ENCODE data around the gene NEMP2. TPM values are rescaled to one million over a fixed set of nuclear protein-coding genes. Genes with fewer than 3 reads are reported as not detected.

The NEMP2 gene
- total RNA-seq, 4 donors from 2014 or later, result 1.6 to 3.4 (median 2.9) TPM

GRCh38 chr2:190574169-190574568, 39.6 kb upstream of the NEMP2 start:
- H3K9me3 ChIP-seq, result no peaks in the 10 kb centered on the region
- peaks cover 48% of the 10 kb centered on the region for H3K4me1 ChIP-seq
- DNase-seq (ENCODE audit: low spot score in 2 of 2), result no peak
- H3K27me3 ChIP-seq, result no peaks in the 10 kb centered on the region
- H3K4me3 ChIP-seq, result no peak overlapping the region
- TF ChIP-seq EP300 (IDR thresholded peaks at IDR 0.05) (no peak), POLR2A (IDR thresholded peaks at IDR 0.05) (no peak), POLR2AphosphoS5 (IDR thresholded peaks at IDR 0.05) (no peak), CTCF (IDR thresholded peaks at IDR 0.05) (no peak)
- no peak overlapping the region for H3K27ac ChIP-seq
- no peaks in the 10 kb centered on the region for H3K36me3 ChIP-seq

- H3K4me1 ChIP-seq, result peaks cover 29% of the 10 kb centered on the region
- DNase-seq (ENCODE audit: low spot score in 2 of 2), result no peak
- H3K27ac ChIP-seq, result no peak overlapping the region
- no peaks in the 10 kb centered on the region for H3K36me3 ChIP-seq
- H3K4me3 ChIP-seq, result no peak overlapping the region
- H3K9me3 ChIP-seq, result no peaks in the 10 kb centered on the region
- no peak for TF ChIP-seq POLR2AphosphoS5 (IDR thresholded peaks at IDR 0.05)
- TF ChIP-seq CTCF (IDR thresholded peaks at IDR 0.05), result no peak
- TF ChIP-seq POLR2A (IDR thresholded peaks at IDR 0.05), result no peak
- TF ChIP-seq EP300 (IDR thresholded peaks at IDR 0.05), result no peak
- H3K27me3 ChIP-seq, result no peaks in the 10 kb centered on the region
These were observed 37.7 kb upstream of the NEMP2 start for GRCh38 chr2:190572246-190572645.

DNA sequence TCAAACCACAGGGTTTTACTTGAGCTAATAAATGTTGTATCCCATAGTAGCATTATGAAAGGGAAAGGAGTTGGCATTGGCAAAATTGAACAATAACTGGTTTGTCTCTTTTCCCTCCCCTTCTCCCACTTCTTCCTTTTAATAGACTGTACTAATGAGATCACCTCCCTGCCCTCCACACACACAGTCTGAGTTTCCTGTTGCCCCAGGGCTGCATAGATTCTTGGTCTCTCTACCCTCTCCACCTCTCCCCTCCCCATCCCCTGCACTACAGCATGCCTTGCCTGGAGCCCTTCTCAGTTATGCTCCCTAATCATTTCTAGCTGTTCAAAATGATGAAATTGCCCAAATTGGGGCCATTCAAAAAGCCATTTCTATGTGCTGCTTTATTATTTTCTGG, 37.2 kb upstream of the NEMP2 start:
- TF ChIP-seq POLR2AphosphoS5 (IDR thresholded peaks at IDR 0.05), result no peak
- TF ChIP-seq POLR2A (IDR thresholded peaks at IDR 0.05), result no peak
- Histone ChIP-seq H3K4me1 (peaks cover 25% of the 10 kb centered on the region), H3K27ac (no peak overlapping the region), H3K27me3 (no peaks in the 10 kb centered on the region), H3K36me3 (no peaks in the 10 kb centered on the region), H3K9me3 (no peaks in the 10 kb centered on the region), H3K4me3 (no peak overlapping the region)
- no peak for DNase-seq (ENCODE audit: low spot score in 2 of 2)

DNA sequence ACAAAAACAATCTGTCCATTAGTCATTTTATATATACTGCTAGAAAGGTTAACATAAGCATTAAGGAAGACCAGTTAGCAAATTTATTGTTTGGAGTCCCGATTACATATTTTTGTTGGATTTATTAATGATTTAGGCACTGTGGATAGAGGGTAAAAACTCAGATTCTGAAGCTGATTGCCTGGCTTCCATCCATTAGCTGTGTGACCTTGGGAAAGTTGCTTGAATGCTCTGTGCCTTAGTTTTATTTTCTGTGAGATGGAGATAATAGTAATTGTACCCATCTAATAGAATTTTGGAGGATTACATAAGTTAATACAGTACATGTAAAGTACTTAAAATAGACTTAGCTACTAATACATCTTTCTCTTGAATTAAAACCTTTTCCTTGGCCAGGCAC, 36.3 kb upstream of the NEMP2 start:
- H3K27me3 ChIP-seq, result no peaks in the 10 kb centered on the region
- no peak overlapping the region for H3K4me3 ChIP-seq
- WGBS, result 87% methylated on average over 1 of the region's 1 CpG
- H3K27ac ChIP-seq, result no peak overlapping the region
- no peak for TF ChIP-seq CTCF (IDR thresholded peaks at IDR 0.05)
- no peak for TF ChIP-seq POLR2AphosphoS5 (IDR thresholded peaks at IDR 0.05)
- no peak for TF ChIP-seq POLR2A (IDR thresholded peaks at IDR 0.05)
- TF ChIP-seq EP300 (IDR thresholded peaks at IDR 0.05), result no peak
- peaks cover 25% of the 10 kb centered on the region for H3K4me1 ChIP-seq
- H3K36me3 ChIP-seq, result no peaks in the 10 kb centered on the region
- no peak for DNase-seq (ENCODE audit: low spot score in 2 of 2)
- H3K9me3 ChIP-seq, result no peaks in the 10 kb centered on the region

DNA sequence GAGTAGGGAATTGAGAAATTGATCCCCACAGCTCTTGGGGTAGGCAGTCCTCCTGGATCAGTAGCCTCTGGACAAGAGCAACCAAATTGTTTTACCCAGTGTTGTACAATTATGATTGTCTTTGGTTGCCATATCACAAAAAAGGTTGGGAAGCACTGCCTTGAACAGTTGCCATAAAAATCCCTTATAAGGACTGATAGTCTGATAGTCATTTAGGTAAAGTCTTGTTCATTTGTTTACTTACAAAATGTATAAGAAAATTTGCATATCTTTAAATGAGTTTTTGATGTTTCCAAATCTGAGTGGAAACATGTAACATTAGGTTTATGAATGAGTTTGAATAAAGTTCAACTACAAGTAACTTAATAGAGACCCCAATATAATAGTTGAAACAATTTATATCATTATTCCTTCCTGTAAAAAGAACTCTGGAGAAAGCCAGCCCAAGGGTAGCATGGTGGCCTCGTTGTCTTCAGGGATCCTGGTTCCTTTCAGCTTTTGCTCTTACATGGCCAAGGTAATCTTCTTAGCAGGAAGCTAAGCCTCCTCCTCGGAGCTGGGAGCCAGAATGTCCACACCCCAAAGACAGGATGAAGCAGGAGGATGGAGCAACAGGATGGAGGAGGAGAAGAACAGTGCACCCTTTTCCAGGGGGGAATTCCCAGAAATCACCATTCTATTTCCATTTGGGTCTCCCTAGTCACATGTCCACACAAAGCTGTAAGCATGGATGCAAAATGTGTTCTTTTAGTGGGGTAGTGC, 35.7 kb upstream of the NEMP2 start:
- no peaks in the 10 kb centered on the region for H3K27me3 ChIP-seq
- no peak overlapping the region for H3K4me3 ChIP-seq
- H3K27ac ChIP-seq, result no peak overlapping the region
- peaks cover 19% of the 10 kb centered on the region for H3K4me1 ChIP-seq
- DNase-seq (ENCODE audit: low spot score in 2 of 2), result no peak
- 49% methylated on average over 2 of the region's 2 CpGs for WGBS
- H3K9me3 ChIP-seq, result no peaks in the 10 kb centered on the region
- TF ChIP-seq POLR2AphosphoS5 (IDR thresholded peaks at IDR 0.05), result no peak
- TF ChIP-seq CTCF (IDR thresholded peaks at IDR 0.05), result no peak
- no peak for TF ChIP-seq POLR2A (IDR thresholded peaks at IDR 0.05)
- no peak for TF ChIP-seq EP300 (IDR thresholded peaks at IDR 0.05)
- H3K36me3 ChIP-seq, result no peaks in the 10 kb centered on the region

DNA sequence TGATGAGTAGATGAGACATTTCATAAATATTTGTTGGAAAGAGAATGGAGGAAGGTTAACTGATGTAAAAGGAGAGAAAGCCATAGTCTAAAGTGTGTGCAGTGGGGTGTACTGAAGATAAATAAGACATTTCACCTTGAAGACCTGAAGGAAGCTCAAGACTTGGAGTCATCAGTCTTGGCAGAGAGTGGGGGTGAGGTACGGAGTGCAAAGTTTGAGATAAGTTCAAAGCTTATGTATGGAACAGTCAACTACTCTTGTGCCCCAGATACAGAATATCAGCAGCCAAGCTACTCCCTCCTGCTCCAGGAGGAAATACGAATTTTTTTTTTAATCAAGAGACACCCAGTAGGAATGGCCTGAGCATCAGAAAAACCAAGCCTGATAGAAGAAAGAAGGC, 30.3 kb upstream of the NEMP2 start:
- no peaks in the 10 kb centered on the region for H3K36me3 ChIP-seq
- H3K27ac ChIP-seq, result no peak overlapping the region
- DNase-seq (ENCODE audit: low spot score in 2 of 2), result no peak
- WGBS, result 91% methylated on average over 2 of the region's 2 CpGs
- H3K9me3 ChIP-seq, result no peaks in the 10 kb centered on the region
- H3K4me3 ChIP-seq, result no peak overlapping the region
- H3K27me3 ChIP-seq, result no peaks in the 10 kb centered on the region
- no peaks in the 10 kb centered on the region for H3K4me1 ChIP-seq
- TF ChIP-seq EP300 (IDR thresholded peaks at IDR 0.05), result no peak
- TF ChIP-seq CTCF (IDR thresholded peaks at IDR 0.05), result no peak
- TF ChIP-seq POLR2A (IDR thresholded peaks at IDR 0.05), result no peak
- no peak for TF ChIP-seq POLR2AphosphoS5 (IDR thresholded peaks at IDR 0.05)

Data from suprapubic skin (tissue), 4 donors.